Hepatocyte (in vitro differentiated cells): Measurements from ENCODE around the gene RAPGEFL1. TPM values are rescaled to one million over a fixed set of nuclear protein-coding genes. Genes with fewer than 3 reads are reported as not detected.

ENCODE experiments used
- DNase-seq: peaks from one replicate; pipeline ENCODE4 v3.0.0-alpha.2; 2016; ENCODE audit warnings: low spot score
- H2AFZ ChIP-seq: fragments of 200-600 bp; sonication (generic); 2 replicates; pipeline ENCODE4 v1.6.0; 2016; ENCODE audit warnings: antibody characterized with exemption, mild to moderate bottlenecking
- H3K27ac ChIP-seq: fragments of 200-600 bp; sonication (generic); 2 replicates; pipeline ENCODE4 v1.5.1; 2016; ENCODE audit warnings: mild to moderate bottlenecking
- H3K27me3 ChIP-seq: fragments of 200-600 bp; sonication (generic); 2 replicates; pipeline ENCODE4 v1.6.1; 2016
- H3K36me3 ChIP-seq: fragments of 200-600 bp; sonication (generic); replicated peaks from 2 replicates; pipeline ENCODE4 v1.5.1; 2016; ENCODE audit warnings: low read depth; ENCODE audit not compliant: insufficient read depth
- H3K4me1 ChIP-seq: fragments of 200-600 bp; sonication (generic); 2 replicates; pipeline ENCODE4 v1.5.1; 2016; ENCODE audit warnings: mild to moderate bottlenecking, moderate library complexity; ENCODE audit not compliant: insufficient read depth
- H3K4me2 ChIP-seq: fragments of 200-600 bp; sonication (generic); 2 replicates; pipeline ENCODE4 v1.6.0; 2016
- H3K4me3 ChIP-seq: fragments of 200-600 bp; sonication (generic); 2 replicates; pipeline ENCODE4 v1.5.1; 2016; ENCODE audit warnings: mild to moderate bottlenecking
- H3K79me2 ChIP-seq: fragments of 200-600 bp; sonication (generic); 2 replicates; pipeline ENCODE4 v1.6.0; 2017; ENCODE audit warnings: mild to moderate bottlenecking
- H3K9me2 ChIP-seq: fragments of 200-600 bp; sonication (generic); replicated peaks from 2 replicates; pipeline ENCODE4 v1.6.0; 2017; ENCODE audit warnings: mild to moderate bottlenecking; ENCODE audit not compliant: insufficient read depth
- H3K9me3 ChIP-seq: fragments of 200-600 bp; sonication (generic); 2 replicates; pipeline ENCODE4 v1.5.1; 2016; ENCODE audit warnings: low read depth, mild to moderate bottlenecking
- H4K20me1 ChIP-seq: fragments of 200-600 bp; sonication (generic); 2 replicates; pipeline ENCODE4 v1.6.0; 2016; ENCODE audit warnings: mild to moderate bottlenecking; ENCODE audit not compliant: insufficient read depth, poor library complexity, severe bottlenecking
- EZH2 ChIP-seq: fragments of 200-600 bp; sonication (generic); IDR thresholded peaks from 2 replicates; pipeline ENCODE4 v1.6.1; 2016; ENCODE audit warnings: antibody characterized with exemption, mild to moderate bottlenecking, borderline replicate concordance
- EZH2phosphoT487 ChIP-seq: fragments of 200-600 bp; sonication (generic); IDR thresholded peaks from one replicate; pipeline ENCODE4 v1.6.1; 2018; ENCODE audit warnings: antibody characterized with exemption, mild to moderate bottlenecking, low read depth, moderate library complexity; ENCODE audit not compliant: unreplicated experiment, severe bottlenecking
- WGBS: methylation state at CpG from one replicate; pipeline ENCODE4 v1.1.6; 2016; ENCODE audit warnings: low lambda C conversion rate; ENCODE audit errors: missing lambda C conversion rate; 5-methylcytosine and 5-hydroxymethylcytosine counted together
- polyA plus RNA-seq: library from polyadenylated mRNA; unstranded; fragments of >200 nt; fragmentation: Nextera tagmentation; extraction: Ambion mirVana; gene quantifications from 2 replicates; pipeline ENCODE4 v1.2.1, GENCODE V29; 2016
- total RNA-seq: library from RNA; depleted of rRNA; stranded (reverse); fragments of >200 nt; gene quantifications from 2 replicates; pipeline ENCODE4 v1.2.3, GENCODE V29; 2014
- TF ChIP-seq, protein P1 (sequence below): fragments of 200-600 bp; sonication (generic); IDR thresholded peaks from 2 replicates; pipeline ENCODE4 v1.5.1; 2016; ENCODE audit warnings: antibody characterized with exemption, mild to moderate bottlenecking; ENCODE audit not compliant: poor library complexity

The RAPGEFL1 gene
- total and polyA plus RNA-seq, 2 experiments from 2014 or later, result 4.2 to 4.9 TPM

DNA sequence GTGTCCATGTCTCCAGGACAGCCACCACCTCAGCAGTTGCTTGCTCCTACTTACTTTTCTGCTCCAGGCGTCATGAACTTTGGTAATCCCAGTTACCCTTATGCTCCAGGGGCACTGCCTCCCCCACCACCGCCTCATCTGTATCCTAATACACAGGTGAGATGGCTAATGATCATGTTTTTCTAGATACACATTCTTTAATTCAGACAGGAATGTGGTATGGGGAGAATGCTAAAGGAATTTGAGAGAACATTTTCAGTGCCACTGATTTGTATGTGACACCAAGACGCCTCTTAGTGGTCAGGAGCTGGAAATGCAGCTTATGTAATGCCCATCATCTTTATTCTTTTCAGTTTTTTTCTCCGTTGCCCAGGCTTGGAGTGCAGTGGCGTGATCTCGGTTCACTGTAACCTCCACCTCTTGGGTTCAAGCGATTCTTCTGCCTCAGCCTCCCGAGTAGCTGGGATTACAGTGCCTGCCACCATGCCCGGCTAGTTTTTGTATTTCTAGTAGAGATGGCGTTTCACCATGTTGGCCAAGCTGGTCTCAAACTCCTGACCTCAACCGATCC, 8.9 kb upstream of the RAPGEFL1 start:
- WGBS, result 53% methylated on average over 11 of the region's 11 CpGs
- Histone ChIP-seq H3K4me3 (no peak overlapping the region), H3K9me2 (no peaks in the 10 kb centered on the region), H3K4me1 (no peaks in the 10 kb centered on the region), H3K27me3 (no peaks in the 10 kb centered on the region), H3K4me2 (no peak overlapping the region), H3K36me3 (no peaks in the 10 kb centered on the region), H3K9me3 (no peaks in the 10 kb centered on the region), H2AFZ (no peak overlapping the region), H3K79me2 (no peaks in the 10 kb centered on the region), H3K27ac (peak overlapping the region; percentile 50), H4K20me1 (no peaks in the 10 kb centered on the region)
- TF ChIP-seq EZH2phosphoT487, result no peak
- TF ChIP-seq, protein P1, sequence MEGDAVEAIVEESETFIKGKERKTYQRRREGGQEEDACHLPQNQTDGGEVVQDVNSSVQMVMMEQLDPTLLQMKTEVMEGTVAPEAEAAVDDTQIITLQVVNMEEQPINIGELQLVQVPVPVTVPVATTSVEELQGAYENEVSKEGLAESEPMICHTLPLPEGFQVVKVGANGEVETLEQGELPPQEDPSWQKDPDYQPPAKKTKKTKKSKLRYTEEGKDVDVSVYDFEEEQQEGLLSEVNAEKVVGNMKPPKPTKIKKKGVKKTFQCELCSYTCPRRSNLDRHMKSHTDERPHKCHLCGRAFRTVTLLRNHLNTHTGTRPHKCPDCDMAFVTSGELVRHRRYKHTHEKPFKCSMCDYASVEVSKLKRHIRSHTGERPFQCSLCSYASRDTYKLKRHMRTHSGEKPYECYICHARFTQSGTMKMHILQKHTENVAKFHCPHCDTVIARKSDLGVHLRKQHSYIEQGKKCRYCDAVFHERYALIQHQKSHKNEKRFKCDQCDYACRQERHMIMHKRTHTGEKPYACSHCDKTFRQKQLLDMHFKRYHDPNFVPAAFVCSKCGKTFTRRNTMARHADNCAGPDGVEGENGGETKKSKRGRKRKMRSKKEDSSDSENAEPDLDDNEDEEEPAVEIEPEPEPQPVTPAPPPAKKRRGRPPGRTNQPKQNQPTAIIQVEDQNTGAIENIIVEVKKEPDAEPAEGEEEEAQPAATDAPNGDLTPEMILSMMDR, result peak; percentile 83
- peak; percentile 78 for DNase-seq

DNA sequence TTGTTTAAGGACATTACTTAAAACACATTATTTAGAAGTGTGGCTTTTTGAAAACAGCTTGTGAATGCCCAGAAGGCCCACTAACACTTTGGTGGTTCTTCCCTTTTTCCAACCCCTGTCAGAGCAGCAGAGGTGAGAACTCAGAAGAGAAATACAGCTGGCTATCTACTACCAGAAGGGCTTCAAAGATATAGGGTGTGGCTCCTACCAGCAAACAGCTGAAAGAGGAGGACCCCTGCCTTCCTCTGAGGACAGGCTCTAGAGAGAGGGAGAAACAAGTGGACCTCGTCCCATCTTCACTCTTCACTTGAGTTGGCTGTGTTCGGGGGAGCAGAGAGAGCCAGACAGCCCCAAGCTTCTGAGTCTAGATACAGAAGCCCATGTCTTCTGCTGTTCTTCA, 6.9 kb upstream of the RAPGEFL1 start:
- Histone ChIP-seq H4K20me1 (no peaks in the 10 kb centered on the region), H3K4me2 (no peak overlapping the region), H3K4me1 (no peaks in the 10 kb centered on the region), H2AFZ (no peak overlapping the region), H3K27me3 (no peaks in the 10 kb centered on the region), H3K79me2 (no peaks in the 10 kb centered on the region), H3K9me3 (no peaks in the 10 kb centered on the region), H3K36me3 (no peaks in the 10 kb centered on the region), H3K4me3 (no peak overlapping the region), H3K9me2 (no peaks in the 10 kb centered on the region), H3K27ac (no peak overlapping the region)
- TF ChIP-seq EZH2, result no peak
- TF ChIP-seq, protein P1, result no peak
- no peak for TF ChIP-seq EZH2phosphoT487
- DNase-seq, result no peak
- whole genome bisulfite sequencing, result 95% methylated on average over 2 of the region's 2 CpGs

DNA sequence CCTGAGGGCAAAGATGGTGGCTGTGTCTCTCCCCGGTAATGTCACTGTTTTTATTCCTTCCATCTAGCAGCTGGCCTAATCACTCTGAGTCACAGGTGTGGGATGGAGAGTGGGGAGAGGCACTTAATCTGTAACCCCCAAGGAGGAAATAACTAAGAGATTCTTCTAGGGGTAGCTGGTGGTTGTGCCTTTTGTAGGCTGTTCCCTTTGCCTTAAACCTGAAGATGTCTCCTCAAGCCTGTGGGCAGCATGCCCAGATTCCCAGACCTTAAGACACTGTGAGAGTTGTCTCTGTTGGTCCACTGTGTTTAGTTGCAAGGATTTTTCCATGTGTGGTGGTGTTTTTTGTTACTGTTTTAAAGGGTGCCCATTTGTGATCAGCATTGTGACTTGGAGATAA, 5.5 kb upstream of the RAPGEFL1 start:
- no peak overlapping the region for H2AFZ ChIP-seq
- H3K9me3 ChIP-seq, result no peaks in the 10 kb centered on the region
- no peak overlapping the region for H3K27ac ChIP-seq
- H3K9me2 ChIP-seq, result no peaks in the 10 kb centered on the region
- H3K4me3 ChIP-seq, result no peak overlapping the region
- H3K27me3 ChIP-seq, result no peaks in the 10 kb centered on the region
- H3K4me2 ChIP-seq, result no peak overlapping the region
- WGBS, result 79% methylated on average over 1 of the region's 1 CpG
- H3K79me2 ChIP-seq, result no peaks in the 10 kb centered on the region
- DNase-seq, result no peak
- H3K4me1 ChIP-seq, result peaks cover 3% of the 10 kb centered on the region
- TF ChIP-seq, protein P1, result no peak
- TF ChIP-seq EZH2phosphoT487, result no peak
- no peak for TF ChIP-seq EZH2
- no peaks in the 10 kb centered on the region for H3K36me3 ChIP-seq
- H4K20me1 ChIP-seq, result no peaks in the 10 kb centered on the region
